Kidney (tissue), 14 donors: ENCODE results near the gene C16orf86. TPM values are rescaled to one million over a fixed set of nuclear protein-coding genes. Genes with fewer than 3 reads are reported as not detected.

Experiments
- DNase-seq, 5 donors: peaks; one replicate each; pipeline ENCODE4 v3.0.0-alpha.2; 2013 to 2020
- FAIRE-seq: peaks from 2 replicates; lab custom pipeline; 2012; peaks lifted over from hg19 to GRCh38; lab: Jason Lieb, UNC
- H3K27ac ChIP-seq, 2 donors: one replicate each; pipeline ENCODE4 v1.7.0; 2013; ENCODE audit warnings: low read depth in 2 of 2, low read length in 2 of 2, inconsistent platforms in 1 of 2
- H3K27me3 ChIP-seq: one replicate; pipeline ENCODE4 v1.7.1; 2013; ENCODE audit warnings: low read length, inconsistent platforms; ENCODE audit not compliant: control insufficient read depth, insufficient read depth
- H3K36me3 ChIP-seq, 3 donors: one replicate each; pipeline versions ENCODE4 v1.7.0 to v1.7.1; 2013; ENCODE audit warnings: low read length in 3 of 3, control low read depth in 1 of 3, inconsistent platforms in 1 of 3; ENCODE audit not compliant: insufficient read depth in 3 of 3, control insufficient read depth in 2 of 3
- H3K4me1 ChIP-seq, 3 donors: one replicate each; pipeline versions ENCODE4 v1.7.0 to v1.7.1; 2013; ENCODE audit warnings: low read length in 3 of 3, inconsistent platforms in 1 of 3, low read depth in 1 of 3; ENCODE audit not compliant: control insufficient read depth in 2 of 3, insufficient read depth in 2 of 3
- H3K4me3 ChIP-seq, 3 donors: one replicate each; pipeline versions ENCODE4 v1.7.0 to v1.8.1; 2013; ENCODE audit warnings: low read length in 3 of 3, control low read depth in 1 of 3, inconsistent platforms in 1 of 3
- H3K9ac ChIP-seq, 3 donors: one replicate each; pipeline versions ENCODE4 v1.7.0 to v1.7.1; 2013; ENCODE audit warnings: low read length in 3 of 3, control low read depth in 1 of 3, inconsistent platforms in 1 of 3
- H3K9me3 ChIP-seq, 3 donors: one replicate each; pipeline versions ENCODE4 v1.7.0 to v1.7.1; 2013; ENCODE audit warnings: low read length in 3 of 3, control low read depth in 1 of 3, inconsistent platforms in 1 of 3; ENCODE audit not compliant: control insufficient read depth in 2 of 3, insufficient read depth in 1 of 3
- intact Hi-C: fragments of 100-400 bp; cut with DNase I; formaldehyde crosslinking; loops from one replicate; pipeline ENCODE4 v1.11.1; 2022
- polyA plus RNA-seq: library from polyadenylated mRNA; stranded (reverse); fragments of 350-450 nt; fragmentation: Illumina TruSeq; extraction: RNeasy Lipid Tissue Mini Kit (QIAGEN cat#74804); gene quantifications from one replicate; pipeline ENCODE4 v1.2.3, GENCODE V29; 2014; ENCODE audit warnings: low read depth, low replicate concordance; ENCODE audit not compliant: insufficient read depth
- total RNA-seq: library from RNA; stranded (reverse); fragmentation: NEBNext Ultra II Directional; extraction: Animal tissue kit (Norgen Biotek cat#: 25700); gene quantifications from one replicate; pipeline ENCODE4 v1.2.1, GENCODE V29; 2021
- TF ChIP-seq, protein P1 (sequence below): IDR thresholded peaks from 3 replicates; pipeline ENCODE4 v1.5.1; 2012; ENCODE audit warnings: mild to moderate bottlenecking, moderate library complexity, borderline replicate concordance; ENCODE audit not compliant: insufficient read depth; ENCODE audit errors: extremely low read depth
- donor health status: control.
- donor health status: control.
- donor health status: control.
- donor health status: control.
- donor health status: control.
- donor health status: DM: yes; HTN: yes; CAD: no.
- donor health status: Normal renal cell carcinoma (clear cell type).

Gene C16orf86
- total and polyA plus RNA-seq, 2 donors from 2014 or later: 6.6 to 11.2 TPM

DNA sequence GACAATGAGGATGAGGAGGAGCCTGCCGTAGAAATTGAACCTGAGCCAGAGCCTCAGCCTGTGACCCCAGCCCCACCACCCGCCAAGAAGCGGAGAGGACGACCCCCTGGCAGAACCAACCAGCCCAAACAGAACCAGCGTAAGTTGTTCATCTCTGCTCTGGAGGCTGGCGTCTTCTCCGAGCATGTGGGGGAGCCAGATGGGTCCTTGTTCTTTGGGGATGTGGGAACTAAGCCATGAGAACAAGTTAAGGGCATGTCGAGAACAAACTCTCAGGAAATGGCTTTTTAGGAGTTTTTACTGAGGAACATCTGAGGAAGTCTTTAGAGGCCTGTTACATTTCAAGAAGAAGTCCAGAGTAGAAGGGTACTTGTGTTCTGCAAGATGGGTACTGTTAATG is 29.9 kb upstream of the C16orf86 start:
- no peaks in the 10 kb centered on the region for H3K9me3 ChIP-seq
- no peaks in the 10 kb centered on the region for H3K4me1 ChIP-seq
- no peak overlapping the region for H3K9ac ChIP-seq
- H3K4me3 ChIP-seq: no peak overlapping the region
- no peak overlapping the region for H3K27ac ChIP-seq
- peaks cover 4 to 32% (median 17%) of the 10 kb centered on the region in 3 donors for H3K36me3 ChIP-seq
- FAIRE-seq (no peak), DNase-seq (no peak)
- no peaks in the 10 kb centered on the region for H3K27me3 ChIP-seq
- TF ChIP-seq, protein P1, sequence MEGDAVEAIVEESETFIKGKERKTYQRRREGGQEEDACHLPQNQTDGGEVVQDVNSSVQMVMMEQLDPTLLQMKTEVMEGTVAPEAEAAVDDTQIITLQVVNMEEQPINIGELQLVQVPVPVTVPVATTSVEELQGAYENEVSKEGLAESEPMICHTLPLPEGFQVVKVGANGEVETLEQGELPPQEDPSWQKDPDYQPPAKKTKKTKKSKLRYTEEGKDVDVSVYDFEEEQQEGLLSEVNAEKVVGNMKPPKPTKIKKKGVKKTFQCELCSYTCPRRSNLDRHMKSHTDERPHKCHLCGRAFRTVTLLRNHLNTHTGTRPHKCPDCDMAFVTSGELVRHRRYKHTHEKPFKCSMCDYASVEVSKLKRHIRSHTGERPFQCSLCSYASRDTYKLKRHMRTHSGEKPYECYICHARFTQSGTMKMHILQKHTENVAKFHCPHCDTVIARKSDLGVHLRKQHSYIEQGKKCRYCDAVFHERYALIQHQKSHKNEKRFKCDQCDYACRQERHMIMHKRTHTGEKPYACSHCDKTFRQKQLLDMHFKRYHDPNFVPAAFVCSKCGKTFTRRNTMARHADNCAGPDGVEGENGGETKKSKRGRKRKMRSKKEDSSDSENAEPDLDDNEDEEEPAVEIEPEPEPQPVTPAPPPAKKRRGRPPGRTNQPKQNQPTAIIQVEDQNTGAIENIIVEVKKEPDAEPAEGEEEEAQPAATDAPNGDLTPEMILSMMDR: no peak
- intact Hi-C loops: no loop called here

GRCh38 chr16:67637625-67638024 is 29.0 kb upstream of the C16orf86 start:
- Histone ChIP-seq H3K27ac (no peak overlapping the region), H3K4me1 (no peaks in the 10 kb centered on the region), H3K4me3 (no peak overlapping the region), H3K9me3 (no peaks in the 10 kb centered on the region), H3K27me3 (no peaks in the 10 kb centered on the region), H3K9ac (no peak overlapping the region), H3K36me3 (peaks cover 4 to 32% (median 12%) of the 10 kb centered on the region in 3 donors)
- DNase-seq (no peak), FAIRE-seq (no peak)
- intact Hi-C loops: no loop called here
- TF ChIP-seq, protein P1: no peak

DNA sequence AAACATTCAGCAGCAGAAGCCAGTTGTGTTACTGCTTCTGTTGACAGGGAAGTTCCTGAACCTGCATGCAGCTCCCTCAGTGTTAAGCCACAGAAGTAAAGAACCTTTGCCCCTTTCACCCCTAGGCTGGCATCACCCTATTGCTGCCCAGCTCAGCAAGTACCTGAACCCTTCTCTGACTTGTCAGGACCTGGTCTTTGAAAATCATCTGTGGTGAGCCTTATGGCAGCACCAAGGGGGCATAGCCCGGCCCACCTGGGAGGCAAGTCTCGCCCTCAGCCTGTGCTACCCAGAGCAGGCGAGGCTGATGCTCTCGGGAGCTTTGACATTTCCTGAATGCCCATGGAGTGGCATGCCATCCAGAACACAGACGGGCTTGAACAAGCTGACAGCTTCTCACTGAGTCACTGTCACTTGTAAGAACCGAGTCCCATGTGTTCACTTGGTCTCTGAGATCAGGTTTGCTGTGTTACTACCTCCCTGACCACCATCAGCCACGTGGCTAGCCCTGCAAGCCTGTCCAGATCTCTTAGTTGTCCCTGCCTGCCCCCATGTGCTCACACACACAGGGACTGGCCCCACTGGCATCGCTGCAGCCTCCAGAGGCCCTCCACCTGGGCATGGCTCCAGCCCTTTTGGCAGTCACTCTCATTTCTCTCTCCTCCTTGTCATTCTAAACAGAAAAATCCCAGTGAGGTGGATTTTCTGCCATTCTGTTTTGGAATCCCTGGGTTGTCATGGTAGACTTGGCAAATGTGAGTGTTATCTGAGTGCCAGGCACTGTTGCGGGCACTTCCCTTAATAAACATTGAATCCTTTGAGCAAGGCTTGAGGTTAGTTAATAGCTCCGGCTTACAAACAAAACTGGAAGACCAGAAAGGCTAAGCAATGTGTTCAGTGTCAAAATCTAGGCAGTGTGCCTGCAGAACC is 24.6 kb upstream of the C16orf86 start:
- H3K4me1 ChIP-seq: no peaks in the 10 kb centered on the region
- FAIRE-seq: no peak
- no peak overlapping the region for H3K4me3 ChIP-seq
- H3K9ac ChIP-seq: no peak overlapping the region
- H3K27ac ChIP-seq: no peak overlapping the region
- TF ChIP-seq, protein P1: no peak
- intact Hi-C loops: no loop called here
- peaks cover 4 to 20% (median 10%) of the 10 kb centered on the region in 3 donors for H3K36me3 ChIP-seq
- DNase-seq: no peak
- H3K9me3 ChIP-seq: no peaks in the 10 kb centered on the region
- peaks cover 3% of the 10 kb centered on the region for H3K27me3 ChIP-seq
